PC-3 (cell line): ENCODE data around the gene VPS26B. TPM values are rescaled to one million over a fixed set of nuclear protein-coding genes. Genes with fewer than 3 reads are reported as not detected.

Experiments
- ATAC-seq: fragments of 200-7000 bp; cut with Tn5 transposase; 2 replicates; pipeline ENCODE4 v1.9.1; 2020; ENCODE audit warnings: mild to moderate bottlenecking, moderate library complexity
- BruUV-seq: library from RNA; stranded (reverse); fragments of 400-500 nt; replicated peaks from 2 replicates; lab custom pipeline; 2021; lab: Mats Ljungman, UMichigan
- CTCF ChIA-PET: fragments of 300-600 bp; sonication (Branson Sonifier 250); formaldehyde crosslinking; loops from one replicate; lab custom pipeline; 2022; ENCODE audit warnings: antibody characterized with exemption; lab: Charles Lee
- POLR2A ChIA-PET: fragments of 300-600 bp; sonication (Branson Sonifier 250); formaldehyde crosslinking; loops from one replicate; lab custom pipeline; 2022; ENCODE audit warnings: antibody characterized with exemption; ENCODE audit not compliant: unreplicated experiment; lab: Charles Lee
- DNase-seq: peaks from one replicate; pipeline ENCODE4 v3.0.0-alpha.2; 2015
- H2AFZ ChIP-seq: fragments of 300-600 bp; sonication (generic); 2 replicates; pipeline ENCODE4 v1.6.0; 2016; ENCODE audit warnings: antibody characterized with exemption, low read length
- H3F3A ChIP-seq: fragments of 300-600 bp; sonication (generic); one replicate; pipeline ENCODE4 v1.6.0; 2017; ENCODE audit warnings: antibody characterized with exemption, low read length, control low read depth, mild to moderate bottlenecking; ENCODE audit not compliant: unreplicated experiment
- H3K27ac ChIP-seq: fragments of 300-600 bp; sonication (generic); 2 replicates; pipeline ENCODE4 v1.5.1; 2016; ENCODE audit warnings: mild to moderate bottlenecking, low read length
- H3K27me3 ChIP-seq: fragments of 300-600 bp; sonication (generic); 2 replicates; pipeline ENCODE4 v1.6.1; 2016; ENCODE audit warnings: low read length, mixed read lengths
- H3K36me3 ChIP-seq: fragments of 300-600 bp; sonication (generic); 2 replicates; pipeline ENCODE4 v1.6.1; 2016; ENCODE audit warnings: low read depth, mixed run types, low read length, mixed read lengths
- H3K4me1 ChIP-seq: fragments of 300-600 bp; sonication (generic); 2 replicates; pipeline ENCODE4 v1.5.1; 2016; ENCODE audit warnings: low read length; ENCODE audit not compliant: insufficient read depth
- H3K4me2 ChIP-seq: fragments of 300-600 bp; sonication (generic); 2 replicates; pipeline ENCODE4 v1.6.0; 2016; ENCODE audit warnings: low read length
- H3K4me3 ChIP-seq: fragments of 300-600 bp; sonication (generic); 2 replicates; pipeline ENCODE4 v1.5.1; 2016; ENCODE audit warnings: mild to moderate bottlenecking, low read length, mixed read lengths
- H3K79me2 ChIP-seq: fragments of 300-600 bp; sonication (generic); 2 replicates; pipeline ENCODE4 v1.6.1; 2017; ENCODE audit warnings: low read length, mixed read lengths
- H3K9ac ChIP-seq: fragments of 300-600 bp; sonication (generic); 2 replicates; pipeline ENCODE4 v1.6.0; 2016; ENCODE audit warnings: mild to moderate bottlenecking, low read length
- H3K9me2 ChIP-seq: fragments of 300-600 bp; sonication (generic); replicated peaks from 2 replicates; pipeline ENCODE4 v1.6.1; 2016; ENCODE audit warnings: mixed run types, low read length, mixed read lengths
- H3K9me3 ChIP-seq: fragments of 300-600 bp; sonication (generic); 2 replicates; pipeline ENCODE4 v1.6.1; 2016; ENCODE audit warnings: low read length, mixed read lengths
- H4K20me1 ChIP-seq: fragments of 300-600 bp; sonication (generic); 2 replicates; pipeline ENCODE4 v1.6.1; 2016; ENCODE audit warnings: low read length, mixed read lengths
- CTCF ChIP-seq: fragments of 300-600 bp; sonication (generic); conservative IDR thresholded peaks from 2 replicates; pipeline ENCODE4 v1.5.1; 2017; ENCODE audit warnings: antibody characterized with exemption, low read depth, mild to moderate bottlenecking, low read length
- EZH2 ChIP-seq: fragments of 300-600 bp; sonication (generic); IDR thresholded peaks from one replicate; pipeline ENCODE4 v1.6.1; 2017; ENCODE audit warnings: antibody characterized with exemption, mild to moderate bottlenecking, low read length; ENCODE audit not compliant: unreplicated experiment
- EZH2phosphoT487 ChIP-seq: fragments of 300-600 bp; sonication (generic); IDR thresholded peaks from 2 replicates; pipeline ENCODE4 v1.6.1; 2018; ENCODE audit warnings: mild to moderate bottlenecking, antibody characterized with exemption, low read length, borderline replicate concordance
- intact Hi-C: fragments of 100-400 bp; cut with micrococcal nuclease; formaldehyde crosslinking; loops from 2 replicates; pipeline ENCODE4 v1.9.0; 2023
- total RNA-seq: library from RNA; depleted of rRNA; stranded (reverse); fragments of >200 nt; gene quantifications from 2 replicates; pipeline ENCODE4 v1.2.3, GENCODE V29; 2014

Gene VPS26B
- total RNA-seq, 1 experiment from 2014 or later = 49.2 TPM

- no peak for ATAC-seq
- Histone ChIP-seq H3K79me2 (no peaks in the 10 kb centered on the region), H3K4me1 (peaks cover 32% of the 10 kb centered on the region), H3K36me3 (no peaks in the 10 kb centered on the region; the same call in 1 of the 2 replicates), H3K27ac (peak overlapping the region; percentile 83), H3K9me2 (no peaks in the 10 kb centered on the region), H3K4me2 (peak overlapping the region; percentile 73), H4K20me1 (no peaks in the 10 kb centered on the region), H3K4me3 (no peak overlapping the region), H3K9ac (peak overlapping the region; percentile 12; the same call in 1 of the 2 replicates), H3K27me3 (peaks cover 1% of the 10 kb centered on the region; the same call in 1 of the 2 replicates), H3K9me3 (no peaks in the 10 kb centered on the region), H2AFZ (0 out of 2 replicates have a peak overlapping the region, but pooled peaks have one; percentile 15), H3F3A (peaks cover 6% of the 10 kb centered on the region)
- no peak for DNase-seq
- POLR2A ChIA-PET = no interaction called here
- intact Hi-C loops = no loop called here
- CTCF ChIA-PET = no interaction called here
- TF ChIP-seq CTCF (no peak), EZH2 (no peak), EZH2phosphoT487 (no peak)
- BruUV-seq = no TSS peak
Measured at GRCh38 chr11:134267461-134267860, 43.0 kb downstream of the VPS26B start.

GRCh38 chr11:134267966-134268365 lies 43.5 kb downstream of the VPS26B start:
- H3K4me2 ChIP-seq = no peak overlapping the region
- TF ChIP-seq CTCF (no peak), EZH2 (no peak), EZH2phosphoT487 (no peak)
- BruUV-seq = no TSS peak

GRCh38 chr11:134270250-134270714 lies 45.8 kb downstream of the VPS26B start:
- ATAC-seq (no peak), DNase-seq (peak; percentile 52)
- intact Hi-C loops = no loop called here
- Histone ChIP-seq H3K4me2 (no peak overlapping the region), H3K27ac (no peak overlapping the region), H2AFZ (no peak overlapping the region), H3K79me2 (no peaks in the 10 kb centered on the region), H3K36me3 (no peaks in the 10 kb centered on the region), H3K9me2 (no peaks in the 10 kb centered on the region), H3K4me1 (peaks cover 28% of the 10 kb centered on the region), H4K20me1 (no peaks in the 10 kb centered on the region), H3F3A (peaks cover 6% of the 10 kb centered on the region), H3K4me3 (no peak overlapping the region), H3K9me3 (no peaks in the 10 kb centered on the region), H3K27me3 (peaks cover 30% of the 10 kb centered on the region), H3K9ac (no peak overlapping the region)
- TF ChIP-seq CTCF (peak; percentile 56; the same call in 1 of the 2 replicates), EZH2phosphoT487 (no peak)
- no TSS peak for BruUV-seq
- ChIA-PET POLR2A (no interaction called here), CTCF (no interaction called here)

More at GRCh38 chr11:134267966-134268365, 43.5 kb downstream of the VPS26B start:
- Histone ChIP-seq H3K27ac (no peak overlapping the region), H3K9me3 (no peaks in the 10 kb centered on the region), H3K4me3 (no peak overlapping the region), H3K4me1 (peaks cover 32% of the 10 kb centered on the region), H3K79me2 (no peaks in the 10 kb centered on the region), H3K27me3 (peaks cover 7% of the 10 kb centered on the region; the same call in 1 of the 2 replicates), H3K9ac (no peak overlapping the region), H3K36me3 (no peaks in the 10 kb centered on the region; the same call in 1 of the 2 replicates), H2AFZ (no peak overlapping the region), H4K20me1 (no peaks in the 10 kb centered on the region), H3K9me2 (no peaks in the 10 kb centered on the region), H3F3A (peaks cover 6% of the 10 kb centered on the region)
- DNase-seq = no peak
- ChIA-PET POLR2A (no interaction called here), CTCF (no interaction called here)
- no peak for ATAC-seq
- intact Hi-C loops = no loop called here
